Left cardiac atrium (tissue), 4 donors: ENCODE results near the gene INHBB. TPM values are rescaled to one million over a fixed set of nuclear protein-coding genes. Genes with fewer than 3 reads are reported as not detected.
"Not testable (repeated sequence)": the region's sequence is repeated elsewhere in the genome, so short reads cannot be mapped to it uniquely, and the experiment has no call there.

ENCODE experiments used
- ATAC-seq, 2 donors: fragments of 200-7000 bp; cut with Tn5 transposase; one replicate each; pipeline ENCODE4 v1.9.1; 2020; ENCODE audit warnings: mild to moderate bottlenecking in 2 of 2, moderate library complexity in 2 of 2
- DNase-seq: peaks from one replicate; pipeline ENCODE4 v3.0.0-alpha.2; 2020
- intact Hi-C, 2 donors: fragments of 100-400 bp; cut with DNase I; formaldehyde crosslinking; loops; one replicate each; pipeline versions ENCODE4 v1.14.1 to v1.15.1; 2022 to 2023
- long read RNA-seq: library from polyadenylated mRNA; unstranded; transcript quantifications from one replicate; pipeline ENCODE4 v2.0.0, GENCODE V29; 2021
- total RNA-seq, 2 donors: library from RNA; stranded (reverse); fragmentation: NEBNext Ultra II Directional; extraction: Animal tissue kit (Norgen Biotek cat#: 25700); gene quantifications; one replicate each; pipeline ENCODE4 v1.2.1, GENCODE V29; 2021
- donor health status: DM: no; HTN: yes; CAD: no.
- donor health status: DM: no; HTN: yes; CAD: no; lungs with severe emphysema.
- donor health status: DM: yes; HTN: yes; CAD: no.
- donor health status: Dilated cardiomyopathy.

The INHBB gene
- total RNA-seq = 1 to 10 TPM; 3.7 to 3.9 TPM
- long read RNA-seq = 0 reads

DNA sequence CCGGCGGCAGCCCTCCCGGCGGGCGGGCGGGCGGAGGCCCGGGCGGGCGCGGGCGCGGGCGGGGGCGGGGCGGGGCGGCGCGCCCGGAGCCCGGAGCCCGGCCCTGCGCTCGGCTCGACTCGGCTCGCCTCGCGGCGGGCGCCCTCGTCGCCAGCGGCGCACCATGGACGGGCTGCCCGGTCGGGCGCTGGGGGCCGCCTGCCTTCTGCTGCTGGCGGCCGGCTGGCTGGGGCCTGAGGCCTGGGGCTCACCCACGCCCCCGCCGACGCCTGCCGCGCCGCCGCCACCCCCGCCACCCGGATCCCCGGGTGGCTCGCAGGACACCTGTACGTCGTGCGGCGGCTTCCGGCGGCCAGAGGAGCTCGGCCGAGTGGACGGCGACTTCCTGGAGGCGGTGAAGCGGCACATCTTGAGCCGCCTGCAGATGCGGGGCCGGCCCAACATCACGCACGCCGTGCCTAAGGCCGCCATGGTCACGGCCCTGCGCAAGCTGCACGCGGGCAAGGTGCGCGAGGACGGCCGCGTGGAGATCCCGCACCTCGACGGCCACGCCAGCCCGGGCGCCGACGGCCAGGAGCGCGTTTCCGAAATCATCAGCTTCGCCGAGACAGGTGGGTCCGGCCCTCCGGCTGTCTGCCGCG is at the start of gene INHBB:
TSS of gene INHBB (plus strand) at position 111 of the 641 bp plus-strand sequence. CDS start at position 164, 53 bp downstream.
- no peak for DNase-seq
- no peak for ATAC-seq
- intact Hi-C loops = no loop called here

DNA sequence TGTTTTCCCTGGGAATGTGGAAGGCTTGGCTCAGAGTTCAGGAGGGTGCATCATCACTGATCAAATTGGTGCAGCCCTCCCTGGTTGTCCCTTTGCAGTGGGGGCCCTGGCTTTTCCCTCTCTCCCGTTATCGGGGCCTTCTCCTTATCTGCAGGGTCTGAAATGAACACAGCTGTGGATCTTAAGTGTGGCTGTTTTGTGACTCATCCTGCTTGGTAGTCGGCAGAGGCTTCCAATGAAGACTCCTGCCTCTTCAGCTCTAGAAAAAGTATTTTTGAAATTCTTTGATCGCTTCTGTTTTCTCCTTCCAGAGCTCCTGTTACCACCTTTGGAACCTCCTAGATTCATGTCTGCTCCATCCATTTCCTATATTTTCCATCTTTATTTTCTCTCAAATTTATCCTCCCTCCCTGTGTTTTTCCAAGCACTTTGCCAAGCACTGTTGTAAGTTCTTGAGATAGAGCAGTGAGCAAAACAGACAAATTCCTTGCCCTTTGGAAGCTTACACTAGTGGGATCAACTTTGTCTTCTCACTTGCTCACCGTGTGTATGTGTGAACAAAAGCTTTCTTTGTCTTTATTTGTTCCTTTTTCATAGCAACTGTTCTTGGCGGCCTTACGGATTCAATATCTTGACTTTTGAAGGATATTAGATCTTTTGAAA is 47.6 kb upstream of the INHBB start:
- intact Hi-C loops = no loop called here
- ATAC-seq (peak in 1 of 2 donors; percentile 48), DNase-seq (no peak)

DNA sequence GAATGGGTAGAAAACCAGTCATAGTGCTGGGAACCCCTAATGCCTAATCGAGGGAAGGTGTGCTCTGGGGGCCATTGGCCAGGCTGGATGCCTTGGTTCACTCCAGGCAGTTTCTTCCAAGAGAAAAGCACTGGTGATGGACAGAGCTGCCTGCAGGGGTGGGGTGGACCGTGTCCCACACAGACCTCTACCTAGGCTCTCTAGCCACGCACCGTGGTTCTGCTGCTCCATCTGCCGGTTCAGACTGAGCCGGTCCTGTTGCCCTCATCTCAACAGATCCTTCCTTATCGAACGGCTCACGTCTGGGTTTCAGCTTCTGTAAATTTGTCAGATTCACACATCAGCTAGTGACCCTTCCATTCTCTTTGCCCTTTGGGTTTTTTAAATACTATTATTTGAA is 46.9 kb upstream of the INHBB start:
- ATAC-seq (no peak), DNase-seq (no peak)
- intact Hi-C loops = no loop called here

DNA sequence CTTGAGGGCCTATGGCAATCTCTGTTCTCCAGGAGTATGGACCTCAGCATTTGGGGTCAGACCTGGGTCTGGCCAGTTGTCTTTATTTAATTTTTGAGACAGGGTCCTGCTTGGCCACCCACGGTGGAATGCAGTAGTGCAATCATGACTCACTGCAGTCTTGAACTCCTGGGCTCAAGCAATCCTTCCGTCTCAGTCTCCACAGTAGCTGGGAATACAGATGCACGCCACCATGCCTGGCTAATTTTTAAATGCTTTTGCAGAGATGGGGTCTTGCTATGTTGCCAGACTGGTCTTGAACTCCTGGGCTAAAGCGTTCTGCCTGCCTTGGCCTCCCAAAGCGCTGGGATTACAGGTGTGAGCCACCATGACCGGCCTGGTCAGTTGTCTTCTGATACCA is 46.4 kb upstream of the INHBB start:
- DNase-seq = no peak
- intact Hi-C loops = no loop called here
- no peak for ATAC-seq

GRCh38 chr2:120300385-120300784 is 45.6 kb upstream of the INHBB start:
- DNase-seq (no peak), ATAC-seq (no peak)
- intact Hi-C loops = no loop called here

GRCh38 chr2:120301284-120301683 is 44.7 kb upstream of the INHBB start:
- ATAC-seq (no peak), DNase-seq (no peak)
- intact Hi-C loops = no loop called here

- no peak for ATAC-seq
- DNase-seq = no peak
- intact Hi-C loops = no loop called here
Measured at GRCh38 chr2:120302301-120302700, 43.6 kb upstream of the INHBB start.

DNA sequence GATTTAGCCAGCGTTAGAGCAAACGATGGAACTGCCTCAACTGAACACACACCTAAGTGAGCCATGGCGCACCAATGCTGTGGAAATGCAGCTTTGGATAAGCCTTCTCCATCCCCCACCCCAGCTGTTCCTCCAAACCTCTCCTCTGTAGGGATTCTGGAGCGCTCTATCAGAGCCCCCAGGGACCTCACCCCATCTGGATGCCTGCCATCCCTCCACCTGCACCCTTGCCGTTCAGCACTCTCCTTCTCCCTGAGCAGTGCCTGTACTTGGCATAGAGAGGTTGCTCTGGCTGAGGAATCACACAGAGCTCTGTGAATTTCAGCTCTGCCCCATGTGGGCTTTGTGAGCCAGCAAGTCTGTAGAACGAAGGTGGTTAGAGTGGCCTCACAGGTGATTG is 42.8 kb upstream of the INHBB start:
- ATAC-seq (no peak), DNase-seq (no peak)
- intact Hi-C loops = no loop called here

- intact Hi-C loops = no loop called here
- DNase-seq (no peak), ATAC-seq (no peak)
Measured at GRCh38 chr2:120305296-120305695, 40.6 kb upstream of the INHBB start.

DNA sequence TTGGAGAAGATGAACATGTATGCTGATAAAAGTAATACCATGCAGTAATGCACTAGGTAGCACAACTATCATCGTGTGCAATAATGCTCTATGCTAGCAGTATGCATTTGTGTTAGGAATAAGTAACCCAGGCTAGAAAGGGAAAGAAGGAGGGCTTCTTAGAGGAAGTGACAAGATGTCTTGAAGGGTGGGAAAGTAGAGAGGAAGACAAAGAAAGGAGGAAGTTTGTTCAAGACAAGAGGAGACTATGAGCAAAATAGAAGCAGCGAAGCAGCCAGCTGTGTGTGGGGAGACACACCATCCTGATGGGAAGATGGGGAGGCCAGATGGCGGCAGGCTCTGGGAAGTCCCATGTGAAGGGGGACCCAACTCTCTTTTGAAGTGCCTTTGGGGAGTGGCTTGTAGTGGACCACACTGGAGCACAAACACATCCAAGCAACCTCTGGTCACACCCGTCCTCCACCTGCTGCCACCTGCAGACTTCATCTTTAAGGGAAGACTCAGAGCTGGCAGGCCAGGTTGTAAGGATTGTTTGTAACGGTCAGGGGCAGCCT is 39.9 kb upstream of the INHBB start:
- no peak for ATAC-seq
- intact Hi-C loops = no loop called here
- DNase-seq = no peak

DNA sequence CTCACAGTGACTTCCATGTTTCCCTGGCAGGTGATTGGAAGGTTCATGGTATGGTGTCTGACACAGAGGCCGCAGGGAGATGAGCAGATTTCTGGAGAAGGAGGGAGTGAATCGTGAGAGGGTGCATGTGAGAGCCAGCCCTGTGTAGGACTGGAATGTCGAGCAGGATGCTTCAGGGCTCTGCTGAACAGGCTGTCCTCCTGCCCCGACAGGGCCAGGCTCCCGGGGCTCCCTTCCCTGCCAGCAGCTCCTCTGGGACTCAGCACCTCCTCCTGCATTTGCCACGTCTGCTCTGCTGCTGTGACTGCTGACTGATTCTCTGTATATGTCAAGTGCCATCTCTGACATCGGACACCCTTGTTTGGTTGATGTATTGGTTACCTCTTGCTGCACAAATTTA is 38.5 kb upstream of the INHBB start:
- ATAC-seq (no peak), DNase-seq (no peak)
- intact Hi-C loops = no loop called here

DNA sequence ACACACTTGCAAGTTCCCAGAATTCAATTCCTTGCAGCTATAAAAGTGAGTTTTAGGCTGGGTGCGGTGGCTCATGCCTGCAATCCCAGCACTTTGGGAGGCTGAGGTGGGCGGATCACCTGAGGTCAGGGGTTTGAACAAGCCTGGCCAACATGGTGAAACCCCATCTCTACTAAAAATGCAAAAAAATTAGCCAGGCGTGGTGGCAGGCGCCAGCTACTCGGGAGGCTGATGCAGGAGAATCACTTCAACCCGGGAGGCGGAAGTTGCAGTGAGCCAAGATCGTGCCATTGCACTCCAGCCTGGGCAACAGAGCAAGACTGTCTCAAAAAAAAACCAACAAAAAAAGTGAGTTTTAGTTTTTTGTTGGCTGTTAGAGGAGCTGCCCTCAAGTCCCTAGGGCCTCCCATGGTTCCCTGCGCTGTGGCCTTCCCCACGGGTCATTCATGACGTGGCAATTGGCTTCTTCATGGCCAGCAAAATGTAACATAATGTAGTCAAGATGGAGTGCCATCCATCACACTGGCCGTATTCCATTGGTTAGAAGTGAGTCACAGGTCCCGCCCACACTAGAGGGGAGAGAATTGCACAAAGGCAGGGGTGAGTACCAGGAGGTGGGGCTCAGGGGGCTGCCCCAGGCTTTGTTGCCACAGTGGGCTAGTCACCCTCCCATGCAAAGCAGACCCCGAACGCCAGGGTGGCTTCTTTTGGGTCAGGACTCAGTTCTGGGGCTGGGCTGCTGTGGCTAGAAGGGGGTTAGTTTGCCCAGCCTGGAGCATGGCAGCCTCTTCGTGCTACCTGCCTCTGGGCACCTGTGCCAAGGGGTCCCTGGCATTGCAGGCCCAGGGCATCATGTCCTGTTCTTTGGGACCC is 37.7 kb upstream of the INHBB start:
- ATAC-seq (no peak), DNase-seq (no peak)
- intact Hi-C loops = no loop called here

- intact Hi-C loops = loop anchor here in 1 of 2 donors (5.0 kb wide), 2 partner anchors 58 to 198 kb away; partner anchors contain the start of gene RALB
- ATAC-seq (no peak), DNase-seq (no peak)
Measured at GRCh38 chr2:120310136-120310535, 35.8 kb upstream of the INHBB start.

GRCh38 chr2:120310841-120311240 is 35.1 kb upstream of the INHBB start:
- not testable (repeated sequence) for ATAC-seq
- intact Hi-C loops = loop anchor here in 1 of 2 donors (5.0 kb wide), 2 partner anchors 59 to 199 kb away; partner anchors contain the start of gene RALB

DNA sequence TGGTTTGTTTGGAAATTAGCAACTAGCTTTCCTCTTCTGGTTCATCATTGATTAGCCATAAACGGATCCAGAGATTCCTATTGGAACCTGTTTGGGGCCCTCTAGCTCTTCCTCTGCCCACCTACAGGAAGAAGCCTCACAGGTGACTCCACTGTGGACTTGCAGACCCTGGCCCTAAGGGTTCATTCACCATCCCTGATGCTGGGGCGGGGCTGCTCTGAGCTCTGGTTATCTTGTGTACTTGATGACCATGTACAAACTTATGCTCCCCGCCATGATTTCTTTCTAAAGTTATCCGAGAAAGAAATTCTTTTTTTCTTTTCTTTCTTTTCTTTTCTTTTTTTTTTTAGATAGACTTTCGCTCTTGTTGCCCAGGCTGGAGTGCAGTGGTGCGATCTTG is 33.9 kb upstream of the INHBB start:
- ATAC-seq (no peak), DNase-seq (no peak)
- intact Hi-C loops = loop anchor here in 1 of 2 donors (5.0 kb wide), 2 partner anchors 60 to 200 kb away; partner anchors contain the start of gene RALB

More at GRCh38 chr2:120310841-120311240, 35.1 kb upstream of the INHBB start:
- DNase-seq = not testable (repeated sequence)

- peak; percentile 83 to 86 for ATAC-seq
- intact Hi-C loops = loop anchor here in 1 of 2 donors (5.0 kb wide), 2 partner anchors 61 to 201 kb away; partner anchors contain the start of gene RALB
- peak; percentile 80 for DNase-seq
Measured at GRCh38 chr2:120312860-120313694, 32.9 kb upstream of the INHBB start.

DNA sequence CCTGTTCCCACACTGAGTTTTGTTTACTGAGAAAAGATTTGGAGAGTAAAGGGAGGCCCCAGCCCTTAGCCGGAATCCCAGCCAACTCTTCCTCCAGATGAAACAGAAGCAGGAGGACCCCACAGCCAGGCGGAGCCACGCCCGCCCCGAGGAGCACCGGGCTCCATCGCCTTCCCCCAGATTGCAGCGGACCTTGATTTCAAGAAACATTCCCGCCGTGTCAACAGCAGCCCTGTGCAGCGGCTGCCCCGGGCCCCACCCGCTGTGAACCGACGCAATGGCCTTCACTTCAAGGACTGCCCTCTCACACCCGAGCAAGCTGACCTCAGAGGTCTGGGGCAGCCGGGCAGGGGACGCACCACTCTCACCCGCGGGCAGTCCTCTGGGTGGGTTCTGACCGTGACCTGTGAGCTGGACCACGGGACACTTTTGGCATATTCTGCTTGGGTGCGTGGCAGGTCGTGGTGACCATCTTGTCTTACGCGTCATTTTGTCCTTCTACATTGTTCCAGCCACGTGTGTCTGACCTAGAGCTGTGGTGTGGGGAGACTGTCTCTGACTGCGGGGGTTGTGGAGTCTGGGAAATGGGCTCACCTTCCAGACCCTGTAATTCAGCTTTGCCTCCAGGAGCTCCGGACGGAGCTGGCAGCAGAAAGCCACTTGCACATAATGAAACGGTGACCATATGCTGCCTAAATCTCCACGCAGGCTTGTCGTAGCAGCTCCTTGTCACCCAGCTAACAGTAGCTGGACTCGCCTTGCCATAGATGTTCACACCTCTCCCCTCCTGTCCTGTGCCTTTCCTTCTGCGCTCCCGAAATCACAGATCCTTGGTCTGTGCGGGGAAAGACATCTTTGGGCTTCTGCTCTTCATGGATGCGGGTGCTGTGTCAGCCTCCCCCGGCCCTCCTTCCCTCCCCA is 32.0 kb upstream of the INHBB start:
- peak; percentile 10 to 27 for ATAC-seq
- DNase-seq = no peak
- intact Hi-C loops = loop anchor here in 1 of 2 donors (5.0 kb wide), 2 partner anchors 62 to 202 kb away; partner anchors contain the start of gene RALB
